T-helper 1 cell treated with Interleukin-12 subunit alpha and Interleukin-12 subunit beta and Interleukin-4 antibody, amounts not matched to agents 30 μg/mL and 1 μg/mL, for 36 hours (primary cell): ENCODE measurements around the gene CTSV.
"Not testable (repeated sequence)": the region's sequence is repeated elsewhere in the genome, so short reads cannot be mapped to it uniquely, and the experiment has no call there.

Experiments used
- H3K27ac Mint-ChIP-seq: one replicate; pipeline ENCODE4 v1.8.0; 2021; ENCODE audit warnings: mild to moderate bottlenecking, mixed read lengths
- H3K27me3 Mint-ChIP-seq: one replicate; pipeline ENCODE4 v1.8.0; 2021; ENCODE audit warnings: low read depth, mixed read lengths
- H3K36me3 Mint-ChIP-seq: one replicate; pipeline ENCODE4 v1.8.0; 2021; ENCODE audit warnings: low read depth, mixed read lengths
- H3K4me1 Mint-ChIP-seq: one replicate; pipeline ENCODE4 v1.8.0; 2021; ENCODE audit warnings: low read depth, mixed read lengths
- H3K4me3 Mint-ChIP-seq: one replicate; pipeline ENCODE4 v1.8.0; 2021; ENCODE audit warnings: mild to moderate bottlenecking, moderate library complexity, mixed read lengths
- H3K9me3 Mint-ChIP-seq: one replicate; pipeline ENCODE4 v1.8.0; 2021; ENCODE audit warnings: mixed read lengths

CTSV gene

DNA sequence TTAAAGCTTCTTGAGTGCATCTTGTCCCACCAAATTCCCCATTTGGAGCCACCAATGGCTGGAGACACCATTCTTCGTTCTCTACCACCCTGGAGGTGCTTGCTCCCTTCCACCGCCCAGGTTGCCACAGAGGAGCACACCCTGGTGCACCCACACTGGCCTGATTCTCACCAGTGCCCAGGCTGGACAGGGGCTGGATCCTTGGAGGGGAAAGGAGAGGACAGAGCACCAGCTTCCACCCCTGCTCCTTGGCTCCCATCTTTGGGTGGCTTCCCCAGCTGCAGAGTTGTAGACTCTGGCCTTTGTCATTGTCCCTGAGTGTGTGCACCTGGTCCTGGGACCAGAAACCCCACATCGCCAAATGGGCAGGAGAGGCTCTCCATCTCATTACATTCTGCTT lies 21.9 kb upstream of the CTSV start:
- Mint-ChIP-seq H3K9me3 (peaks cover 4% of the 10 kb centered on the region), H3K4me1 (peaks cover 2% of the 10 kb centered on the region)

GRCh38 chr9:97059626-97060025 lies 20.7 kb upstream of the CTSV start:
- H3K36me3 Mint-ChIP-seq, result no peaks in the 10 kb centered on the region
- H3K4me3 Mint-ChIP-seq, result no peak overlapping the region
- H3K9me3 Mint-ChIP-seq, result no peaks in the 10 kb centered on the region
- no peak overlapping the region for H3K27ac Mint-ChIP-seq
- peaks cover 2% of the 10 kb centered on the region for H3K4me1 Mint-ChIP-seq
- no peaks in the 10 kb centered on the region for H3K27me3 Mint-ChIP-seq

More for the DNA sequence above, 21.9 kb upstream of the CTSV start:
- H3K4me3 Mint-ChIP-seq, result no peak overlapping the region
- H3K27me3 Mint-ChIP-seq, result no peaks in the 10 kb centered on the region
- H3K36me3 Mint-ChIP-seq, result no peaks in the 10 kb centered on the region
- H3K27ac Mint-ChIP-seq, result no peak overlapping the region

DNA sequence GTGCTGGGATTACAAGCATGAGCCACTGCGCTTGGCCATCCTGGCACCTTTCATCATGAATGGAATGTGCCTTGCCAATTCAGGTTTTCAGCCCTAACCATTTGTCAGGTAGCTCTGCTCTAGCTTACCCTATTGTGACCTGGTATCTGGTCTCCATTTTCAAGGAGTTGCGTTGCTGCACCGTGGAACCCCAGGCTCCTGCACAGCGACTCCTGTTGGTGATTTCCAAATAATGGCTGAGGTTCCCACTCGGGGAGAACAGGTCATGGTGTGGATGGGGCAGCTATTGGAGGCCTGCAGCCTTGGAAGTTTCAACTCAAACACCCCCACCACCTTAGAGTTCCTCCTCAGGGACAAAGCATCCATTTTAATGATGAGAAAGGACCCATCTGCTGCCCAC lies 18.7 kb upstream of the CTSV start:
- Mint-ChIP-seq H3K27ac (no peak overlapping the region), H3K27me3 (peaks cover 2% of the 10 kb centered on the region), H3K9me3 (no peaks in the 10 kb centered on the region), H3K4me3 (no peak overlapping the region), H3K36me3 (no peaks in the 10 kb centered on the region), H3K4me1 (peaks cover 2% of the 10 kb centered on the region)

DNA sequence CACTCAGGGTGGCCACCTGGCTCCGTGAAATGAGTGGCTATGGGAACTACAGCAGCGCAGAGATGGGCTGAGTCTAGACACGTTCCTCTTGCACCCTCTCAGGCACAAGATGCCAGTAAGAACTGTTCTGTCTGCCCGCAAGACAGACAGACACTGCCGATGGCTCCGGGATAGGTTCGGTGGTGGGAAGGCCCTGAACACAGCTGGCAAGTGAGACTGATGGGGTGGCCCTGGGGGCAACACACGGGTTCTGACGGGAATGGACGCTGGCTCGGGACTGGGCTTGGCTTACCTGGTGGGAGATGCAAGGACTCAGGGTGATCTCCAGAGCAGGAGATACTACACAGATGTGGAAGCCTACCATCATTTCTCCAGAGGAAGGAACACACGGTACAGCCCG lies 16.9 kb upstream of the CTSV start:
- H3K27ac Mint-ChIP-seq, H3K4me3 Mint-ChIP-seq, H3K4me1 Mint-ChIP-seq, H3K27me3 Mint-ChIP-seq, H3K9me3 Mint-ChIP-seq, H3K36me3 Mint-ChIP-seq: not testable (repeated sequence)

- Mint-ChIP-seq H3K27ac (no peak overlapping the region), H3K9me3 (no peaks in the 10 kb centered on the region), H3K36me3 (no peaks in the 10 kb centered on the region), H3K27me3 (peaks cover 7% of the 10 kb centered on the region), H3K4me1 (no peaks in the 10 kb centered on the region), H3K4me3 (no peak overlapping the region)
Observed at GRCh38 chr9:97053717-97054116, 14.8 kb upstream of the CTSV start.

- H3K4me3 Mint-ChIP-seq, result no peak overlapping the region
- no peak overlapping the region for H3K27ac Mint-ChIP-seq
- no peaks in the 10 kb centered on the region for H3K36me3 Mint-ChIP-seq
- no peaks in the 10 kb centered on the region for H3K4me1 Mint-ChIP-seq
- peaks cover 8% of the 10 kb centered on the region for H3K27me3 Mint-ChIP-seq
- no peaks in the 10 kb centered on the region for H3K9me3 Mint-ChIP-seq
Observed at GRCh38 chr9:97052735-97053134, 13.8 kb upstream of the CTSV start.

DNA sequence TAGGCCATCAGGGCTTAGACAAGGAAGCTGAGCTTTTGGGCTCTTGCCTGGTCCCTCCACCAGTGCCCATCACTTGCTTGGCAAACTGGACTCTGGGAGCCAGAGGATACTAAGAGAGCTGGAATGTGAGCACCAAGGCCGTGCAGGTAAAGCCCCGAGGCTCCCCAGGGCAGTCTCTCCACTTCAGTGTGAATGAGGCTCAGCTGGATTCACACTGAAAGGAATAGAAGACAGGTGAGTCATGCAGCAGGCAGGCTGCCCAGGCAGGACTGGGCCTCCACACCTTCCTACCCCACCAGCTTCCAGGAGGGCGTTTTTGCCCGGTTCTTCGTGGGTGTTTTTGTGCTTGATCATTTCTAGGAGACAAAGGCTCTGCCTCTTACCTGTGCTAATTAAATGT lies 7.3 kb upstream of the CTSV start:
- no peak overlapping the region for H3K4me3 Mint-ChIP-seq
- no peaks in the 10 kb centered on the region for H3K9me3 Mint-ChIP-seq
- H3K27ac Mint-ChIP-seq, result no peak overlapping the region
- H3K36me3 Mint-ChIP-seq, result no peaks in the 10 kb centered on the region
- no peaks in the 10 kb centered on the region for H3K4me1 Mint-ChIP-seq
- H3K27me3 Mint-ChIP-seq, result peaks cover 27% of the 10 kb centered on the region

- peaks cover 29% of the 10 kb centered on the region for H3K27me3 Mint-ChIP-seq
- no peaks in the 10 kb centered on the region for H3K9me3 Mint-ChIP-seq
- no peak overlapping the region for H3K4me3 Mint-ChIP-seq
- no peak overlapping the region for H3K27ac Mint-ChIP-seq
- H3K36me3 Mint-ChIP-seq, result no peaks in the 10 kb centered on the region
- no peaks in the 10 kb centered on the region for H3K4me1 Mint-ChIP-seq
Observed at GRCh38 chr9:97045300-97045699, 6.4 kb upstream of the CTSV start.

DNA sequence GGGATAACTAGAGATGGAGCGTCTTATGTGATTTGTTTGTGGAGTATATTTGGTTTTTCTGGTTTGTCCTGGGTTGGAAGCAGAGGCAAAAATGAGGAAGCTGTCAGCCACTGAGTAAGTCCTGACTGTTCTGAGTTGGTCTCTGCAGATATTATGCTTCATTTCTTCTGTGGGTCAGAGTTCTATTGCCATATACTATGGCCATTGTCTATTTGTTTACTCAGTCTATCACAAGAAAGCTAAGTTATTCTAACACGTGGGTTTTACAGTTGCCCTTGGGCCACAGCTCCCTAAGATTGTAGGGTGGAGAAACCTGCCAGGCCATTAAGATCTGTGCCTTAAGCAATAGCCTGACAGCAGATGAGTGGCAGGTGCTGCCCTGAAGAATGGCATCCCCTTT lies 3.0 kb upstream of the CTSV start:
- Mint-ChIP-seq H3K9me3 (no peaks in the 10 kb centered on the region), H3K4me3 (no peak overlapping the region), H3K36me3 (no peaks in the 10 kb centered on the region), H3K27ac (no peak overlapping the region), H3K4me1 (peaks cover 4% of the 10 kb centered on the region), H3K27me3 (peaks cover 45% of the 10 kb centered on the region)

GRCh38 chr9:97039514-97039860 lies 545 bp upstream of the CTSV start:
- Mint-ChIP-seq H3K4me1 (peaks cover 4% of the 10 kb centered on the region), H3K4me3 (peak overlapping the region; percentile 82), H3K27me3 (peaks cover 45% of the 10 kb centered on the region), H3K27ac (no peak overlapping the region), H3K36me3 (no peaks in the 10 kb centered on the region), H3K9me3 (no peaks in the 10 kb centered on the region)

DNA sequence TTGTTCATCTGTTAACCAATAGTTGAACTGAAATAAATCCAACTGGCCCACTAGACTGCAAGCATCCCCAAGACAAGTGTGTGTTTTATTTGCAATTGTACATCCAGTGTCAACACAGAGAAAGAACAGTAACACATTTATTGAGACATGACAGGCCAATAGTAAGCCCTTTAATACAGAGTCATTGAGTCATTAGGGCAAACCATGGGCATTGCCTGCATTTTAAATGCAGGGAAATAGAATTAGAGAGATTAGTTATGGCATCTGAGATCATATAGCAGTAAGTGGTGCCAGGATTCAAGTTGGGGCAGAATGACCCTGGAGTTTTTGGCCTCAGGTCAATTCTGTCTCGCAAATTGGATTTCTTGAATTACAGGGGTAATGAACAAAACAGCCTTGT lies 15.4 kb downstream of the CTSV start:
- not testable (repeated sequence) for H3K36me3 Mint-ChIP-seq, H3K27ac Mint-ChIP-seq, H3K27me3 Mint-ChIP-seq, H3K4me3 Mint-ChIP-seq, H3K9me3 Mint-ChIP-seq, H3K4me1 Mint-ChIP-seq

DNA sequence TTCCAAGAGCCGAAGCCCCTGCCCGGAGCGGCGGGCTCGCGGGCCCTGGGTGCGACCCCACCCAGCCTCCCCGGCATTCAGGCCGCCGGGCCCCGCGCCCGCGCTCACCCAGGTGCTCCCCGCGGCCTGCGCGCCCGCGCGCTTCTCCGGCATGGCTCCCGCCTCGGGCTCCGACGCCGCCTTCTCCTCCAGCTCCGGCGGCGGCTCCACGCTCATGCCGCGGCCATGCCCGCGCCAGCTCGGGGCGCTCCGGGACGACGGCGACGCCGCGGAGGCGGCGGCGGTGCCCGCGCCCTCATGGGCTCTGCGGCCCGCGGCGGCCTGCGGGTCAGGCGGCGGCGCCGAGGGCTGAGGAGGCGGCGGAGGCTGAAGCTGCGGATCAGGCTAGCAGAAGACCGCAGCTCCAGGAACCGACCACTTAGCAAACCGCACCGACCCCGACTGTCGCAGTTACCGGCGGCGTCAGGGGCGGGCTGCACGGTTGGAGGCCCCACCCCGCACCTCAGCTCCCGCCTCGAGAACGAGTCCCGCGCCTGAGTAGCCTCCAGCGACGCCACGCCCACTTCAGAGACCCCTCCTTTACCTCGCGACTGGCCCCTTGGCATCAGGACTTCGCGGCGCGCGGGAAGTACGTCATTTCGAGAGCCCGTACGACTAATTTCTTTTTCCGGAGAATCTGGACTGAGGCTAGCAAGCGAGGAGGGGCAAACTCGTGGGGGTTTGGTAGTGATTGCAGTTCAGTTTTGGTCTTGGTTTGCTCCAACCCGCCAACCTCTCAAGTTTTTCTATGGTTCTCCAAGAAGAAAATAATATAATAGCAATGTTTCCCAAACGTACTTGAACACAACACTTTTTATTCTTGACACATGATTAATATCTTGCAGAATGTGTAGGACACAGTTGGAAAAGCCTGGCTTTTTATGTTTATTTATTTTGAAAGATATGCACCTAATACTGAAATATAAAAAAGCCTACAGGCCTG lies 25.5 kb downstream of the CTSV start:
- peak overlapping the region; percentile 93 for H3K27ac Mint-ChIP-seq
- not testable (repeated sequence) for H3K36me3 Mint-ChIP-seq, H3K27me3 Mint-ChIP-seq, H3K9me3 Mint-ChIP-seq
- peaks cover 11% of the 10 kb centered on the region for H3K4me1 Mint-ChIP-seq
- peak overlapping the region; percentile 91 for H3K4me3 Mint-ChIP-seq

DNA sequence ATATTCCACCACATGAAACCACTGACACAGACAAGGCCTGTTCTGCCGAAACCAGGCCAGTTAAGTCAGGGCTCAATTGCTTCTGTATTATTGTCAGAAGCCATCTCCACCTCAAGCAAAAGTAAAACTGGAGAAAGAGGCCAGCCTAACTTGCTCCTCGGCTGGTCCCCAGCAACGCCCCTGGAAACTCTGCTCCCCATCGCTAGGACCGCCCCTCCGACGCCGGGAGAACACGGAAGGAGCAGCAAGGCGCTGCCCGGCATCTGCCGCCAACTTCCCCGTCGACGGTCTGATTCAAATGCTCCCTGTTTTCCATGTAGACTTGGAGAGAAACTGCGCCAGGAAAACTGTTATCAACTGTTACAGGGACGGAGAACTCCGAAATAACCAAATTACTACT lies 26.3 kb downstream of the CTSV start:
- not testable (repeated sequence) for H3K27me3 Mint-ChIP-seq, H3K36me3 Mint-ChIP-seq, H3K9me3 Mint-ChIP-seq
- H3K4me1 Mint-ChIP-seq, result peaks cover 11% of the 10 kb centered on the region
- H3K27ac Mint-ChIP-seq, result peak overlapping the region; percentile 90
- H3K4me3 Mint-ChIP-seq, result peak overlapping the region; percentile 87

DNA sequence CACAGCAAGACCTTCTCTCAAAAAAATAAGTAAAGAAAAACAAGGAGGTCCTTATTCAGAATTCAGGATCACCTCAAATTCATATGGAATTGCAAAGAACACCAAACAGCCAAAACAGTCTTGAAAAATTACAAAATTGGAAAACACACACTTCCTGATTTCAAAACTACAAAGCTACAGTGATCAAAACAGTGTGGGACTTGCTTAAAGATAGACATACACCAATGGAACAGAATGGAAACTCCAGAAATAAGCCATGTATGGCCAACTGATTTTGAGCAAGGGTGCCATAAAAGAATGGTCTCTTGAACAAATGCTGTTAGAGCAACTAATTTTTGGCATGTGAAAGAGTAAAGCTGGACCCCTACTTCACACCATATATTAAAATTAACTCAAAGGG lies 36.7 kb downstream of the CTSV start:
- H3K27me3 Mint-ChIP-seq, H3K4me3 Mint-ChIP-seq, H3K9me3 Mint-ChIP-seq, H3K36me3 Mint-ChIP-seq, H3K4me1 Mint-ChIP-seq, H3K27ac Mint-ChIP-seq: not testable (repeated sequence)

- not testable (repeated sequence) for H3K27me3 Mint-ChIP-seq, H3K4me3 Mint-ChIP-seq, H3K4me1 Mint-ChIP-seq, H3K27ac Mint-ChIP-seq, H3K9me3 Mint-ChIP-seq, H3K36me3 Mint-ChIP-seq
Observed at GRCh38 chr9:97001338-97001737, 37.6 kb downstream of the CTSV start.
